Nucleus accumbens (tissue), 56 donors: ENCODE results near the gene PRSS27.

Source experiments
- DNase-seq, 56 donors: peaks; one replicate each; lab custom pipeline; 2025; lab: John Stamatoyannopoulos, UW

PRSS27 gene

GRCh38 chr16:2711370-2712062 is 8.5 kb downstream of the PRSS27 start:
- DNase-seq = no peak

GRCh38 chr16:2710711-2711231 is 9.3 kb downstream of the PRSS27 start:
- DNase-seq = peak in 1 of 56 donors; percentile 4

GRCh38 chr16:2710021-2710710 is 9.9 kb downstream of the PRSS27 start:
- DNase-seq = no peak

GRCh38 chr16:2709588-2709984 is 10.4 kb downstream of the PRSS27 start:
- no peak for DNase-seq

GRCh38 chr16:2708955-2709587 is 11.0 kb downstream of the PRSS27 start:
- no peak for DNase-seq

GRCh38 chr16:2708290-2708639 is 11.8 kb downstream of the PRSS27 start:
- no peak for DNase-seq

- DNase-seq = no peak
These were observed 12.4 kb downstream of the PRSS27 start for GRCh38 chr16:2707368-2708289.

GRCh38 chr16:2706611-2707311 is 13.3 kb downstream of the PRSS27 start:
- DNase-seq = no peak

GRCh38 chr16:2706085-2706484 is 13.9 kb downstream of the PRSS27 start:
- no peak for DNase-seq

GRCh38 chr16:2705351-2705750 is 14.7 kb downstream of the PRSS27 start:
- no peak for DNase-seq

- no peak for DNase-seq
These were observed 15.1 kb downstream of the PRSS27 start for GRCh38 chr16:2704983-2705275.

- no peak for DNase-seq
These were observed 15.7 kb downstream of the PRSS27 start for GRCh38 chr16:2704166-2704982.

- peak in 20 of 56 donors; percentile 4 to 67 (median 28) for DNase-seq
These were observed 16.9 kb downstream of the PRSS27 start for GRCh38 chr16:2702871-2703745.

- DNase-seq = no peak
These were observed 17.6 kb downstream of the PRSS27 start for GRCh38 chr16:2702438-2702825.

GRCh38 chr16:2701713-2702437 is 18.1 kb downstream of the PRSS27 start:
- no peak for DNase-seq

- no peak for DNase-seq
These were observed 18.8 kb downstream of the PRSS27 start for GRCh38 chr16:2701272-2701671.

GRCh38 chr16:2700786-2701185 is 19.2 kb downstream of the PRSS27 start:
- no peak for DNase-seq
